Cerebellar cortex (tissue), 1 donor: ENCODE results near the gene LRRN4.

ENCODE experiments used
- DNase-seq: peaks from one replicate; pipeline ENCODE4 v3.0.0-alpha.2; 2015; ENCODE audit warnings: low spot score

LRRN4 gene

GRCh38 chr20:6053776-6054688, at the start of gene LRRN4:
TSS of gene LRRN4 (minus strand) at chr20:6054060. CDS start at chr20:6052799, 1,261 bp downstream.
- DNase-seq: peak; percentile 73

GRCh38 chr20:6103301-6103700, 49.4 kb upstream of the LRRN4 start:
- DNase-seq: no peak

- no peak for DNase-seq
Measured at GRCh38 chr20:6101346-6101745, 47.5 kb upstream of the LRRN4 start.

DNA sequence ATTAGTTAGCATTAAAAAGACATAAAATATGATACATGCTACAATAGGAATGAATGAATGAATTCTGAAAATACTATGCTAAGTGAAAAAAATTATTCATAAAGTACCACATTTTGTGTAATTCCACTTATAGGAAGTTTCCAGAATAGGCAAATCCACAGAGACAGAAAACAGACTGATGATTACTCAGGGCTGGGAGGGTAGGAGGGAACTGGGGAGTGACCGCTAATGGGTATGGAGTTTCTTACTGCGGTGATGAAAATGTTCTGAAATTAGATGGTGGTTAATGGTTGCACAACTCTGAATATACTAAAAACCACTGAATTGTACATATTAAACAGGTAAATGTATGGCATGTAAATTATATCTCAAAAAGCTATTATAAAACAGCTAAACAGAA, 46.4 kb upstream of the LRRN4 start:
- no peak for DNase-seq

- no peak for DNase-seq
Measured at GRCh38 chr20:6099819-6100218, 46.0 kb upstream of the LRRN4 start.

- DNase-seq: no peak
Measured at GRCh38 chr20:6095409-6095808, 41.5 kb upstream of the LRRN4 start.

DNA sequence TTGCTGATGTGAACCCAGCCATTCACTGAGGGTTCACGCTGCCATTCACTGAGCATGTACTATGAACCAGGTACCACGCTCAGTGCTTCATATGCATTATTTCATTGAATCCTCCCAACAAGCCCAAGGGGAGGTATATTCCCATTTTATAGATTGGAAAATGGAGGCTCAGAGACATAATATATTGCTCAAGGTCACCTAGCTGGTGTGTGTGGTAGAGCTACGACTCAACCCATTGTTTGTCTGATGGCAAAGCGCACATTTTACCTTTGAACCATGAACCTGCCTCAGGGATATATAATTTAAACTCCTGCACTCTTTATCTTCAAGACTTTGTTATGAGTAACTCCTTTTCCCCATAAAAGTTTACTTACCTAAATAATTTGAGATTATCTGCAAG, 40.7 kb upstream of the LRRN4 start:
- DNase-seq: no peak

DNA sequence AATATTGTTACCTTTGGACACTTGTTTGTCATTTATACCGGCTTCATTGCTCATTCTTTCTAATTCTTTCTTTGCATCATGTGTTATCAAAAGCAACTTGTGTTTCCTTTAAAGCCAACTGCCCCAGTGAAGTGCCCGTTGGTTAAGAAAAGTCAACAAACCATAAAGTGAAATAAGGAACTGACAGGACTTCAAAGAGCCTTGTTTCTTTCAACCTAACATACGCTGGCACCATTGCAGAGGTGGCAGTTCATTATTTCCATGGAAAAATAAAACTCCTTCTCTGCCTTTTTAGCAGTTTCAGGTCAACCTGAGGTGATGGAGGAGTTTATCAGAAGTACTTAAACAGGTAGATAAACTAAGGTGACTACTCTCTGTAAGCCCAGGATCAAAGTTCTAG, 40.2 kb upstream of the LRRN4 start:
- DNase-seq: no peak

DNA sequence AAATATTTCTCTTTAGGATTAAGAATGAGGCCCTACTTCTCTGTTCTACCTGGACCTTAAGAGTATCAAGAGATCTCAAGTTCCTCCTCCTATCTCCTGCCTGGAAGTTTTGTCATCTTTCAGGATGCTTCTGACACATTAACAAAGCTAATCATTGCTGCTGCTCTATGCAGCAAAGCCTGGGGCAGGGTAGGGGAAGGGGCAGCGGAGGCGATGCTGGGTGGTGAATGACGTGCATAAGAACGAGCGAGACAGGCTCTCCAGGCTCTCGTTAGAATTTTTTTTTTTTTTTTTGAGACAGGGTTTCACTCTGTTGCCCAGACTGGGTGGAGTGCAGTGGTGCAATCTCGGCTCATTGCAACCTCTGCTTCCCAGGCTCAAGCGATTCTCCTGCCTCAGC, 37.8 kb upstream of the LRRN4 start:
- no peak for DNase-seq

- no peak for DNase-seq
Measured at GRCh38 chr20:6086868-6087267, 33.0 kb upstream of the LRRN4 start.

- no peak for DNase-seq
Measured at GRCh38 chr20:6083926-6084325, 30.1 kb upstream of the LRRN4 start.

- DNase-seq: no peak
Measured at GRCh38 chr20:6081236-6081635, 27.4 kb upstream of the LRRN4 start.

GRCh38 chr20:6079016-6079415, 25.2 kb upstream of the LRRN4 start:
- DNase-seq: peak; percentile 86

DNA sequence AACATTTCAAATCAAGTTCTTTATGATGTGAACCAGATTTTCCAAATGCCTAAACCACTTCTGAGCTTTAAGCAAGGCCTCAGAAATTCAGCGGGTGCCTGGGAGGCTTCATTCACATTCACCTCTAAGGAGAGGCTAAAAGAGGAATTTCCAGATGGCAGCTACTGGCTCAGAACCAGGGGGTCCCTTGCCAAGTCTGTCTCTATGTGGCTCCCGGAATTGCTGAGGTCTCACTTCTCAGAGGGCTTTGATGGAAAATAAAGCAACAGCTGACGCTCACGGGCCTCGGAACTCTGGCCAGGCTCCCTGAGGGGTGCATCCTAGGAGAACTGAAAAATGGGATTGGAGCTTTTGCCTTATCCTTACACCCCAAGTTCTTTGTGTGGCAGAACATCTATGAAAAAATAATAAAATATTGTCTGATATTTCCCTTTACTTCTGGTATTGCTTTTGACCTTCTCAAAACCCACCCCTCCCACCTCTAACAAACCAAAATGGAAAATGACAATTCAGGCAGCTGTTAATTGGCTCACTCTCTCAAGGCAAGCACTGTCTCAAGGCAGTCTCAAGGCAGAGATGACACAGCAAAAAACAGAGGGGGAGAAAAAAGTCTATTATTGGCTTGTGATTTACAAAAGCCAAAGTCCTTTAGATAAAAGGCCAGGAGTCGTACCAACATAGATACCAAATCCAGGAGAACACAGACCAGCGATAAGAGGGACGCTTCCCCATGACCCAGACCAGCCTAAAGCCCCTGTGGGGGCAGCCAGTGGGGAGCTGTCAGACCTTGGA, 21.8 kb upstream of the LRRN4 start:
- DNase-seq: peak; percentile 98

DNA sequence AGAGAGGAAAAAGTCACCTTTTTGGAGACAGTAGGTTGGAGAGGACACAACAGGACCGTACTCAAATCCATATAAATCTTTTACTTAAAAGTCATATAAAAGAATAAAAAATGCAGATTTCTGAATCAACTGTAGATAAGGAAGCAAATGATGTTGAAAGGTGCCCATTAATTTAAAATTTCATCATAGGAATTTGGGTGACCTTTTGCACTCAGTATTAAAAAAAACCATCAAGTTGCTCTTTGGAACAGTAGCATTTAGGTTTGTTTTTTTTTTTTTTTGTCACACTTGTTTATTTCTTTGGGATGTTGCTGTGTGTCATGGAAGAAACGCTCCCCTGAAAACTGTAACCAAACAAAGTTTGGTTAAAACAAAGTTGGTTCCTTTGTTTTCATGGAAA, 20.9 kb upstream of the LRRN4 start:
- DNase-seq: no peak

- peak; percentile 20 for DNase-seq
Measured at GRCh38 chr20:6074145-6074561, 20.3 kb upstream of the LRRN4 start.

DNA sequence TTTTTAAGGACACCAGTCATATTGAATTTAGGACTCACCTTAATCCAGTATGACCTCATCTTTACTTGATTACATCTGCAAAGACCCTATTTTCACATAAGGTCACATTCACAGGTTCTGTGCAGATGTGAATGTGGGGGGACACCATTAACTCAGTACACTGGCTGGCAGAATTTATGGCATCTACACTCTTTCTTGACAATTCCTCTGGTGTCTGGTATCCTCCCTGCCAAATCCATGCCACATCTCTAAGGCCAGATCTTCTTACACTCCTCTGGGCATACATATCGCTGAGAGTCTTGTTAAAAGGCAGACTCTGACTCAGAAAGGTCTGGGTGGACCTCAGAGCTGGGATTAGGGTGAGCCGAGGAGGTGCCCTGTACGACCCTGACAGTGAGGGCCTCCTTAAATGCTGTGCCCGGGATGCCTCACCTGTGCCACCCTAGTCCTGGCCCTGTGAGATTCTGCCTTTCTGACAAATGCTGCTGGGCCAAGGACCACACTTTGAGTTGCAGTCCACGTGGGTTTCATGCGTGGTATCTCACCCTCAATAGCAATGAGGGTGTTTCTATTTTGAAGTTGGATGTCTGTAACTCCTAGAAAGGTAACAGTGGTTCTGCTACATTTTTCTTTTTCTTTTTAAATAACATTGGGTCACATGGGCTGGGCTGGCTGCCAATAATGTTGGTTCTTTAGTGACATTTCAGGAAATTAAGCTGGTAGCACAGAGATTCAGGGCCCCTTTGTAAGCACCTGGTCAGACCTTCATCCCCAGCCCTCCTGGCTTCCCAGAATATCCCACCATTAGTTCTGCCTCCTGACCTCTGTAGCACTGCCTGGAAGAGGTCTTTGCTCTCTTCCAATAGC, 17.2 kb upstream of the LRRN4 start:
- DNase-seq: no peak

GRCh38 chr20:6069669-6070068, 15.8 kb upstream of the LRRN4 start:
- no peak for DNase-seq

DNA sequence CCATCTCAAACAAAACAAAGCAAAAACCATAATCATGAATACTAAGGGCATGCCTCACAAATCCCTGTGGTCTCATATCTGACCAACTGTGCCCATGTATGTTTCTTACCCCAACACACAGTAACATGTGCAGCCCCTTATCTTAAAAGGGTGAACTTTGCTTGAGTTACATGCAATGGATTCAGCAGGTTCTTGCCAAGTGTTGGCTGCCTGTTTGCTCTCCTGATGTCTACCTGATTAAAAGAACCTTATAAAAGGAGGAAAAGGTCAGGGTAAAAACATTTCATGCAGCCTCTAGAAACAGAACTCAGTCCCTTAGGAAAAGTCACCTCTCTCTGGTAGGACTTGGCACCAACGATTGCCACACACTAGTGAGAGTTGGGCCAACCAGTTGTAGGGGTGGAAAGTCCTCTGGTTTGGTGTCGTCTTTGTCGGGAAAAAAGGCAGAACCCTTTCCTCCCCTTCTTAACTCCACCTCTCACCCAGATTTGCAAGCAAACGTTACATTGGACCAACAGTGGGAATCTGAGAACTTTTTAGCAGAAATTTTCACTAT, 14.0 kb upstream of the LRRN4 start:
- DNase-seq: no peak

GRCh38 chr20:6066582-6066981, 12.7 kb upstream of the LRRN4 start:
- no peak for DNase-seq

- DNase-seq: no peak
Measured at GRCh38 chr20:6061544-6061943, 7.7 kb upstream of the LRRN4 start.

DNA sequence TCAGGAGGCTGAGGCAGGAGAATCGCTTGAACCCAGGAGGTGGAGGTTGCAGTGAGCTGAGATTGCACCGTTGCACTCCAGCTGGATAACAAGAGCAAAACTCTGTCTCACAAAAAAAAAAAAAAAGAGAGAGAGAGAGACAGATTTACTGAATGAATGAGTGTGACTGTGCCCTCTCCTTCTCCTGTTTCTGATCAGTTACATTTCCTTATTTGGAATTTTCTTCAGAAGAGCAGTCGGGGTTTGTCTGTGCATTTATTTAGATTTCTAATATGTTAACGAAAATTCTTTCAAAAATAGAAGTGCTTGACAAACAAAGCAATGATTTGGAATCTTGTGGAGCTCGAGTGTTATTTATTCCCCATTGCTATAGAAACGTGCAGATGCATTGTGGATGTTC, 6.4 kb upstream of the LRRN4 start:
- no peak for DNase-seq
